HG03571 (cell line): ENCODE measurements around the gene CNOT11.

Experiments used
- ATAC-seq: cut with Tn5 transposase; IDR thresholded peaks from one replicate; pipeline ENCODE4 v1.9.1; 2021; ENCODE audit not compliant: unreplicated experiment

Gene CNOT11

GRCh38 chr2:101274142-101274541 lies 21.5 kb downstream of the CNOT11 start:
- ATAC-seq: no peak

- no peak for ATAC-seq
Measured at GRCh38 chr2:101277111-101277510, 24.4 kb downstream of the CNOT11 start.

GRCh38 chr2:101278925-101279324 lies 26.2 kb downstream of the CNOT11 start:
- no peak for ATAC-seq

- no peak for ATAC-seq
Measured at GRCh38 chr2:101281482-101281881, 28.8 kb downstream of the CNOT11 start.

GRCh38 chr2:101282980-101283379 lies 30.3 kb downstream of the CNOT11 start:
- ATAC-seq: no peak

- ATAC-seq: no peak
Measured at GRCh38 chr2:101286684-101287083, 34.0 kb downstream of the CNOT11 start.

GRCh38 chr2:101287303-101287702 lies 34.6 kb downstream of the CNOT11 start:
- ATAC-seq: no peak

- no peak for ATAC-seq
Measured at GRCh38 chr2:101290711-101291110, 38.0 kb downstream of the CNOT11 start.

GRCh38 chr2:101291973-101292372 lies 39.3 kb downstream of the CNOT11 start:
- ATAC-seq: no peak

GRCh38 chr2:101293544-101293943 lies 40.9 kb downstream of the CNOT11 start:
- no peak for ATAC-seq

- no peak for ATAC-seq
Measured at GRCh38 chr2:101294861-101295260, 42.2 kb downstream of the CNOT11 start.

GRCh38 chr2:101295895-101296294 lies 43.2 kb downstream of the CNOT11 start:
- ATAC-seq: no peak

- no peak for ATAC-seq
Measured at GRCh38 chr2:101296371-101296770, 43.7 kb downstream of the CNOT11 start.

GRCh38 chr2:101297383-101297782 lies 44.7 kb downstream of the CNOT11 start:
- no peak for ATAC-seq

- no peak for ATAC-seq
Measured at GRCh38 chr2:101299604-101300003, 46.9 kb downstream of the CNOT11 start.

GRCh38 chr2:101300164-101300563 lies 47.5 kb downstream of the CNOT11 start:
- no peak for ATAC-seq

- ATAC-seq: no peak
Measured at GRCh38 chr2:101300836-101301235, 48.1 kb downstream of the CNOT11 start.

- ATAC-seq: no peak
Measured at GRCh38 chr2:101302016-101302415, 49.3 kb downstream of the CNOT11 start.

- ATAC-seq: no peak
Measured at GRCh38 chr2:101303688-101304087, 51.0 kb downstream of the CNOT11 start.

- no peak for ATAC-seq
Measured at GRCh38 chr2:101305035-101305434, 52.3 kb downstream of the CNOT11 start.

- no peak for ATAC-seq
Measured at GRCh38 chr2:101305492-101306078, 52.9 kb downstream of the CNOT11 start.

- ATAC-seq: no peak
Measured at GRCh38 chr2:101306410-101306809, 53.7 kb downstream of the CNOT11 start.

- no peak for ATAC-seq
Measured at GRCh38 chr2:101307503-101307902, 54.8 kb downstream of the CNOT11 start.
